ENCODE data around the gene AK6. TPM values are rescaled to one million over a fixed set of nuclear protein-coding genes. Genes with fewer than 3 reads are reported as not detected.

AK6 gene
- total and polyA plus RNA-seq, 10 of the 15 experiments (the other 5 are each of a cell fraction or from before 2014, with no cell fraction given) = 45.2 to 446 (median 86.6) TPM

- intact Hi-C loops (cut with micrococcal nuclease; ENCODE audit: unreplicated experiment) (no loop called here), in situ Hi-C loops (cut with MboI) (no loop called here)
- H4K20me1 ChIP-seq (ENCODE audit: control insufficient read depth, insufficient read depth) = no peaks in the 10 kb centered on the region
- no peaks in the 10 kb centered on the region for H3K27me3 ChIP-seq (replicated peaks in 1 of 2; ENCODE audit: control insufficient read depth in 2 of 2, insufficient read depth in 2 of 2, low read length in 1 of 2)
- H3K36me3 ChIP-seq (ENCODE audit: control insufficient read depth in 2 of 2, insufficient read depth in 2 of 2, low read length in 1 of 2) = no peaks in the 10 kb centered on the region
- ChIA-PET SMC1A (ENCODE audit: uncharacterized antibody, unreplicated experiment) (interaction anchor here (0.5 kb wide), 1 partner anchor 100 kb away, joined by 3 read pairs; no protein-coding TSS in a partner anchor), POLR2A (interaction anchor here (1.5 kb wide), 1 partner anchor 11 kb away, joined by 4 read pairs; the partner anchor contains the start of gene CCDC125), CTCF (interaction anchor here (0.9 to 1.5 kb wide), 2 partner anchors 8 to 15 kb away, joined by 3 to 5 read pairs; no protein-coding TSS in a partner anchor), RAD21 (ENCODE audit: unreplicated experiment) (no interaction called here)
- no peak overlapping the region for H3K27ac ChIP-seq (ENCODE audit: control insufficient read depth, insufficient read depth)
- no peaks in the 10 kb centered on the region for H3K79me2 ChIP-seq (ENCODE audit: control insufficient read depth, insufficient read depth, low read length)
- WGBS (ENCODE audit: insufficient coverage, insufficient replicate concordance, low lambda C conversion rate, missing lambda C conversion rate) = 96% methylated on average over 1 of the region's 1 CpG
- no peak overlapping the region for H3K4me3 ChIP-seq
- BruUV-seq (replicated peaks) = no TSS peak
- H3K4me2 ChIP-seq (ENCODE audit: control insufficient read depth, insufficient read depth) = no peak overlapping the region
- H3K9ac ChIP-seq (ENCODE audit: control insufficient read depth, insufficient read depth, low read length) = no peak overlapping the region
- H3K9me3 ChIP-seq (replicated peaks; ENCODE audit: control insufficient read depth, insufficient read depth, low read length) = no peaks in the 10 kb centered on the region
- no peaks in the 10 kb centered on the region for H3K4me1 ChIP-seq (ENCODE audit: control insufficient read depth, insufficient read depth, low read length)
- TF ChIP-seq WRNIP1 (IDR thresholded peaks at IDR 0.05; ENCODE audit: borderline replicate concordance, low read depth, low read length) (no peak), NBN (IDR thresholded peaks at IDR 0.05) (no peak), STAT1 (conservative IDR thresholded peaks at IDR 0.05) (no peak), ESRRA (IDR thresholded peaks at IDR 0.05; ENCODE audit: low read length) (no peak), GABPA (IDR thresholded peaks at IDR 0.05; ENCODE audit: low read depth) (no peak), NKRF (conservative IDR thresholded peaks at IDR 0.05) (no peak), HDGF (IDR thresholded peaks at IDR 0.05) (no peak), POLR2A (IDR thresholded peaks at IDR 0.05; ENCODE audit: low read depth, low read length) (no peak), BCLAF1 (IDR thresholded peaks at IDR 0.05) (no peak), MEF2B (IDR thresholded peaks at IDR 0.05; ENCODE audit: partially characterized antibody, poor library complexity, severe bottlenecking) (no peak), ZNF207 (IDR thresholded peaks at IDR 0.05; ENCODE audit: borderline replicate concordance) (no peak), YBX1 (IDR thresholded peaks at IDR 0.05) (no peak), EP300 (IDR thresholded peaks at IDR 0.05; ENCODE audit: borderline replicate concordance in 1 of 2, control insufficient read depth in 1 of 2, low read depth in 2 of 2, low read length in 2 of 2) (no peak), BHLHE40 (IDR thresholded peaks at IDR 0.05; ENCODE audit: borderline replicate concordance in 1 of 2, low read depth in 2 of 2, low read length in 1 of 2) (no peak), ZNF24 (IDR thresholded peaks at IDR 0.05) (no peak), MXI1 (IDR thresholded peaks at IDR 0.05; ENCODE audit: low read depth, low read length) (no peak), MEF2A (IDR thresholded peaks at IDR 0.05; ENCODE audit: insufficient read depth, low read depth, low read length) (no peak)
- no peak overlapping the region for H2AFZ ChIP-seq (ENCODE audit: control insufficient read depth, low read depth, low read length)
- ATAC-seq (no peak), FAIRE-seq (no peak), DNase-seq (ENCODE audit: low read depth, low spot score) (no peak)
Observed at GRCh38 chr5:69343083-69343482, 26.2 kb downstream of the AK6 start.

All from GM12878 (cell line).